ENCODE data around the gene USP17L5. TPM values are rescaled to one million over a fixed set of nuclear protein-coding genes. Genes with fewer than 3 reads are reported as not detected.

The USP17L5 gene
- total RNA-seq (2014; rRNA removed; shearing (Covaris generic)), result not detected in 2 replicates

GRCh38 chr4:9339103-9339502 lies at the start of gene USP17L5:
TSS of gene USP17L5 (plus strand) at chr4:9339403. CDS start at chr4:9339403, 0 bp downstream.

GRCh38 chr4:9324865-9325264 lies 14.3 kb upstream of the USP17L5 start, which contains the start of gene USP17L24:
TSS of gene USP17L24 (plus strand) at chr4:9325165. CDS start at chr4:9325165, 0 bp downstream.

DNA sequence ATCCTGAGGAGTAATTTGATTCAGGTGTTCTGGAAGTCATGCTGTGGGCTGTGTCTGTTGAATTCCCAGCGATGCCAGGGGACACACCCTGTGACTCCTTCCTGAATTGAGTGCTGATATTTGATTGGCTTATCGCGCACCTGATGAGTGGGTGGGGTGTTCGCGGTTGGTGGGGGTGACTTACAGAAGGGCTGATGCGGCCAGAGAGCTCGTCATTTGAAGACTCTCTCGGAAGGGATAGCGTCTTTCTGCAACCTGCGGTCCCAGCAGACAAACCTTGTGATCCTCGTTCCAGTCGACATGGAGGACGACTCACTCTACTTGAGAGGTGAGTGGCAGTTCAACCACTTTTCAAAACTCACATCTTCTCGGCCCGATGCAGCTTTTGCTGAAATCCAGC lies 9.6 kb upstream of the USP17L5 start, which contains the start of gene USP17L25:
Gene USP17L25, plus strand, starts transcription at position 301 of the 400 bp plus-strand sequence. Its CDS starts 0 bp downstream, at position 301.

GRCh38 chr4:9334358-9334757 lies 4.8 kb upstream of the USP17L5 start, which contains the start of gene USP17L26:
TSS of gene USP17L26 (plus strand) at chr4:9334658. CDS start at chr4:9334658, 0 bp downstream.

GRCh38 chr4:9343848-9344247 lies 4.6 kb downstream of the USP17L5 start, which contains the start of gene USP17L27:
TSS of gene USP17L27 (plus strand) at chr4:9344148. CDS start at chr4:9344148, 0 bp downstream.

GRCh38 chr4:9348593-9348992 lies 9.4 kb downstream of the USP17L5 start, which contains the start of gene USP17L28:
TSS of gene USP17L28 (plus strand) at chr4:9348893. CDS start at chr4:9348893, 0 bp downstream.

DNA sequence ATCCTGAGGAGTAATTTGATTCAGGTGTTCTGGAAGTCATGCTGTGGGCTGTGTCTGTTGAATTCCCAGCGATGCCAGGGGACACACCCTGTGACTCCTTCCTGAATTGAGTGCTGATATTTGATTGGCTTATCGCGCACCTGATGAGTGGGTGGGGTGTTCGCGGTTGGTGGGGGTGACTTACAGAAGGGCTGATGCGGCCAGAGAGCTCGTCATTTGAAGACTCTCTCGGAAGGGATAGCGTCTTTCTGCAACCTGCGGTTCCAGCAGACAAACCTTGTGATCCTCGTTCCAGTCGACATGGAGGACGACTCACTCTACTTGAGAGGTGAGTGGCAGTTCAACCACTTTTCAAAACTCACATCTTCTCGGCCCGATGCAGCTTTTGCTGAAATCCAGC lies 14.1 kb downstream of the USP17L5 start, which contains the start of gene USP17L29:
Gene USP17L29, plus strand, starts transcription at position 301 of the 400 bp plus-strand sequence. Its CDS starts 0 bp downstream, at position 301.

DNA sequence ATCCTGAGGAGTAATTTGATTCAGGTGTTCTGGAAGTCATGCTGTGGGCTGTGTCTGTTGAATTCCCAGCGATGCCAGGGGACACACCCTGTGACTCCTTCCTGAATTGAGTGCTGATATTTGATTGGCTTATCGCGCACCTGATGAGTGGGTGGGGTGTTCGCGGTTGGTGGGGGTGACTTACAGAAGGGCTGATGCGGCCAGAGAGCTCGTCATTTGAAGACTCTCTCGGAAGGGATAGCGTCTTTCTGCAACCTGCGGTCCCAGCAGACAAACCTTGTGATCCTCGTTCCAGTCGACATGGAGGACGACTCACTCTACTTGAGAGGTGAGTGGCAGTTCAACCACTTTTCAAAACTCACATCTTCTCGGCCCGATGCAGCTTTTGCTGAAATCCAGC lies 23.6 kb downstream of the USP17L5 start, which contains the start of gene USP17L30:
Gene USP17L30, plus strand, starts transcription at position 301 of the 400 bp plus-strand sequence. Its CDS starts 0 bp downstream, at position 301.

Other genes starting within 250 kb of the USP17L5 start
- gene FAM90A26, start 169.0 kb upstream of the USP17L5 start, total RNA-seq (2014; rRNA removed; shearing (Covaris generic)), result not detected in 2 replicates
- gene USP17L10, start 128.7 kb upstream of the USP17L5 start, total RNA-seq (2014; rRNA removed; shearing (Covaris generic)), result not detected in 2 replicates
- not detected in 2 replicates for gene USP17L11, start 124.0 kb upstream of the USP17L5 start, total RNA-seq (2014; rRNA removed; shearing (Covaris generic))
- gene USP17L12, start 119.3 kb upstream of the USP17L5 start, total RNA-seq (2014; rRNA removed; shearing (Covaris generic)), result not detected in 2 replicates
- not detected in 2 replicates for gene USP17L13, start 114.5 kb upstream of the USP17L5 start, total RNA-seq (2014; rRNA removed; shearing (Covaris generic))
- gene USP17L15, start 105.0 kb upstream of the USP17L5 start, total RNA-seq (2014; rRNA removed; shearing (Covaris generic)), result not detected in 2 replicates
- not detected in 2 replicates for gene USP17L17, start 95.5 kb upstream of the USP17L5 start, total RNA-seq (2014; rRNA removed; shearing (Covaris generic))
- not detected in 2 replicates for gene USP17L18, start 90.8 kb upstream of the USP17L5 start, total RNA-seq (2014; rRNA removed; shearing (Covaris generic))
- not detected in 2 replicates for gene USP17L19, start 86.0 kb upstream of the USP17L5 start, total RNA-seq (2014; rRNA removed; shearing (Covaris generic))
- gene USP17L20, start 81.3 kb upstream of the USP17L5 start, total RNA-seq (2014; rRNA removed; shearing (Covaris generic)), result not detected in 2 replicates
- gene USP17L21, start 76.5 kb upstream of the USP17L5 start, total RNA-seq (2014; rRNA removed; shearing (Covaris generic)), result not detected in 2 replicates
- gene USP17L22, start 71.8 kb upstream of the USP17L5 start, total RNA-seq (2014; rRNA removed; shearing (Covaris generic)), result not detected in 2 replicates
- gene USP17L24, start 14.2 kb upstream of the USP17L5 start, total RNA-seq (2014; rRNA removed; shearing (Covaris generic)), result not detected in 2 replicates
- not detected in 2 replicates for gene USP17L25, start 9.5 kb upstream of the USP17L5 start, total RNA-seq (2014; rRNA removed; shearing (Covaris generic))
- not detected in 2 replicates for gene USP17L26, start 4.7 kb upstream of the USP17L5 start, total RNA-seq (2014; rRNA removed; shearing (Covaris generic))
- not detected in 2 replicates for gene USP17L27, start 4.7 kb downstream of the USP17L5 start, total RNA-seq (2014; rRNA removed; shearing (Covaris generic))
- not detected in 2 replicates for gene USP17L28, start 9.5 kb downstream of the USP17L5 start, total RNA-seq (2014; rRNA removed; shearing (Covaris generic))
- not detected in 2 replicates for gene USP17L29, start 14.2 kb downstream of the USP17L5 start, total RNA-seq (2014; rRNA removed; shearing (Covaris generic))
- not detected in 2 replicates for gene USP17L30, start 23.7 kb downstream of the USP17L5 start, total RNA-seq (2014; rRNA removed; shearing (Covaris generic))
- not detected in 2 replicates for gene DEFB131A, start 105.0 kb downstream of the USP17L5 start, total RNA-seq (2014; rRNA removed; shearing (Covaris generic))

Data from A375 (cell line).